Upper lobe of right lung (tissue), 1 donor: ENCODE results near the gene ATAD3A. TPM values are rescaled to one million over a fixed set of nuclear protein-coding genes. Genes with fewer than 3 reads are reported as not detected.

ENCODE experiments used
- ATAC-seq: fragments of 200-7000 bp; cut with Tn5 transposase; one replicate; pipeline ENCODE4 v1.9.1; 2020; ENCODE audit warnings: mild to moderate bottlenecking, moderate library complexity
- DNase-seq: peaks from one replicate; pipeline ENCODE4 v3.0.0-alpha.2; 2020
- H3K27ac ChIP-seq: fragments of 200-600 bp; one replicate; pipeline ENCODE4 v1.8.0; 2022
- H3K27me3 ChIP-seq: fragments of 200-600 bp; one replicate; pipeline ENCODE4 v1.8.0; 2022; ENCODE audit warnings: mild to moderate bottlenecking
- H3K36me3 ChIP-seq: fragments of 200-600 bp; one replicate; pipeline ENCODE4 v1.8.0; 2022
- H3K4me1 ChIP-seq: fragments of 200-600 bp; one replicate; pipeline ENCODE4 v1.8.0; 2022
- H3K4me3 ChIP-seq: fragments of 200-600 bp; one replicate; pipeline ENCODE4 v1.8.0; 2022; ENCODE audit warnings: mild to moderate bottlenecking
- H3K9me3 ChIP-seq: fragments of 200-600 bp; one replicate; pipeline ENCODE4 v1.8.0; 2022
- CTCF ChIP-seq: fragments of 200-600 bp; IDR thresholded peaks from one replicate; pipeline ENCODE4 v1.8.0; 2022; ENCODE audit warnings: antibody characterized with exemption
- intact Hi-C: fragments of 100-400 bp; cut with DNase I; formaldehyde crosslinking; loops from one replicate; pipeline ENCODE4 v1.11.0; 2022
- total RNA-seq: library from RNA; stranded (reverse); fragmentation: NEBNext Ultra II Directional; extraction: Animal tissue kit (Norgen Biotek cat#: 25700); gene quantifications from one replicate; pipeline ENCODE4 v1.2.1, GENCODE V29; 2021
- donor health status: DM: no; HTN: yes; CAD: no; lungs with severe emphysema.

Gene ATAD3A
- total RNA-seq, 1 donor from 2014 or later, result 21.9 TPM

GRCh38 chr1:1562556-1563195 is 50.7 kb downstream of the ATAD3A start:
- Histone ChIP-seq H3K36me3 (peaks cover 51% of the 10 kb centered on the region), H3K9me3 (no peaks in the 10 kb centered on the region), H3K27me3 (no peaks in the 10 kb centered on the region), H3K4me3 (no peak overlapping the region), H3K27ac (no peak overlapping the region), H3K4me1 (peaks cover 10% of the 10 kb centered on the region)
- DNase-seq (no peak), ATAC-seq (peak; percentile 19)
- intact Hi-C loops, result no loop called here
- no peak for TF ChIP-seq CTCF

- no peak overlapping the region for H3K4me3 ChIP-seq
- ATAC-seq, result no peak
- peaks cover 51% of the 10 kb centered on the region for H3K36me3 ChIP-seq
Observed at GRCh38 chr1:1563688-1564087, 51.7 kb downstream of the ATAD3A start.

GRCh38 chr1:1564268-1564667 is 52.3 kb downstream of the ATAD3A start:
- Histone ChIP-seq H3K27ac (peak overlapping the region; percentile 11), H3K4me1 (peaks cover 21% of the 10 kb centered on the region), H3K36me3 (peaks cover 51% of the 10 kb centered on the region), H3K27me3 (no peaks in the 10 kb centered on the region), H3K4me3 (no peak overlapping the region), H3K9me3 (no peaks in the 10 kb centered on the region)
- DNase-seq, result no peak
- intact Hi-C loops, result no loop called here
- no peak for ATAC-seq
- no peak for TF ChIP-seq CTCF

More at GRCh38 chr1:1563688-1564087, 51.7 kb downstream of the ATAD3A start:
- intact Hi-C loops, result no loop called here
- no peak overlapping the region for H3K27ac ChIP-seq
- H3K27me3 ChIP-seq, result no peaks in the 10 kb centered on the region
- H3K9me3 ChIP-seq, result no peaks in the 10 kb centered on the region
- peaks cover 15% of the 10 kb centered on the region for H3K4me1 ChIP-seq
- no peak for DNase-seq
- no peak for TF ChIP-seq CTCF

GRCh38 chr1:1565340-1565739 is 53.4 kb downstream of the ATAD3A start:
- intact Hi-C loops, result no loop called here
- ATAC-seq (no peak), DNase-seq (no peak)
- no peak for TF ChIP-seq CTCF
- Histone ChIP-seq H3K27me3 (no peaks in the 10 kb centered on the region), H3K9me3 (no peaks in the 10 kb centered on the region), H3K27ac (no peak overlapping the region), H3K4me3 (no peak overlapping the region), H3K36me3 (peaks cover 54% of the 10 kb centered on the region), H3K4me1 (peaks cover 29% of the 10 kb centered on the region)

GRCh38 chr1:1567152-1567875 is 55.4 kb downstream of the ATAD3A start:
- Histone ChIP-seq H3K4me1 (peaks cover 32% of the 10 kb centered on the region), H3K36me3 (peaks cover 40% of the 10 kb centered on the region)
- intact Hi-C loops, result no loop called here

More at GRCh38 chr1:1567152-1567875, 55.4 kb downstream of the ATAD3A start:
- Histone ChIP-seq H3K9me3 (no peaks in the 10 kb centered on the region), H3K4me3 (no peak overlapping the region), H3K27me3 (no peaks in the 10 kb centered on the region), H3K27ac (no peak overlapping the region)
- no peak for TF ChIP-seq CTCF
- ATAC-seq, result no peak
- no peak for DNase-seq
